Measurements from ENCODE around the gene GSTM4. TPM values are rescaled to one million over a fixed set of nuclear protein-coding genes. Genes with fewer than 3 reads are reported as not detected.
"Not testable (repeated sequence)": the region's sequence is repeated elsewhere in the genome, so short reads cannot be mapped to it uniquely, and the experiment has no call there.

Gene GSTM4
- total and polyA plus RNA-seq, 9 of the 15 experiments (the other 6 are each of a cell fraction or from before 2014, with no cell fraction given): 18.8 to 53.4 (median 38.8) TPM

DNA sequence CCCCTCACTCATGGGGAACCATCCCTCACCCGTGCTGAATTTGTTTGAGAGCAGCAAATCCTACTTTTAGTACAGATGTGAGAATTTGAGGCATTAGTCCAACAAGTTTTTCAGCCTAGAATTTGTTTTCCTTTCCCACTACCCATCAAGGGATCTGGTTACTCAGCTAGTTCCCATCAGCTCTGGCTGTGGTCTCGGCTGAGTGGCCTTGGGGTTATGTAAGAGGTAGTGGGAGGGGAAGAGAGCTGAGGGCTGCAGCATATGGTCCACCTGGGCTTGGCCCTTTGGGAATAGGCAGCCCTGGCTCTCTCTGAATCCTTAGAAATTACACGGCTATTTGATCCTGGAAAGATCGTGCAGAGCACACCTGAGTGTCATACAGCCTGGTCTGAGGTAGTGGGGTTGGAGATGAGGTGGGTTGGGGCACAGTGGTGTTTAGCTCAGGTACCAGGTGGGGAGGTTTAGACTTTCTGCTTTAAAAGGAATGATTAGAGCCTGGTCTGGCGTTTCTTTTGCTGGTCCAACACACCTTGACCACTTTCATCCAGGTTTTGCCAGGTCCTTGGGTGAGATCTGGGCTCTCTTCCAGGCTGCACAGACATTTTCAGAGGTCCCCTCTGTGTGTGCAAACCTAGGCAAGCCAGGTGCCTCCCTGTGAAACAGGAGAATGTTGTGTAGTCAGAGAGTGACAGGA, 4.2 kb downstream of the GSTM4 start (continued):
- no peak for TF ChIP-seq ZNF77 (CRISPR knock-in tag; IDR thresholded peaks at IDR 0.05)
- TF ChIP-seq NR2C1 (IDR thresholded peaks at IDR 0.05): no peak
- no peak for TF ChIP-seq NR2C1 (tag; IDR thresholded peaks at IDR 0.05)
- TF ChIP-seq RBM14 (IDR thresholded peaks at IDR 0.05; ENCODE audit: borderline replicate concordance, insufficient read depth, low read depth, low read length): no peak
- TF ChIP-seq NFE2 (IDR thresholded peaks at IDR 0.05; ENCODE audit: low read depth): no peak
- no peak for TF ChIP-seq NCOR1 (IDR thresholded peaks at IDR 0.05)
- TF ChIP-seq, protein P1, sequence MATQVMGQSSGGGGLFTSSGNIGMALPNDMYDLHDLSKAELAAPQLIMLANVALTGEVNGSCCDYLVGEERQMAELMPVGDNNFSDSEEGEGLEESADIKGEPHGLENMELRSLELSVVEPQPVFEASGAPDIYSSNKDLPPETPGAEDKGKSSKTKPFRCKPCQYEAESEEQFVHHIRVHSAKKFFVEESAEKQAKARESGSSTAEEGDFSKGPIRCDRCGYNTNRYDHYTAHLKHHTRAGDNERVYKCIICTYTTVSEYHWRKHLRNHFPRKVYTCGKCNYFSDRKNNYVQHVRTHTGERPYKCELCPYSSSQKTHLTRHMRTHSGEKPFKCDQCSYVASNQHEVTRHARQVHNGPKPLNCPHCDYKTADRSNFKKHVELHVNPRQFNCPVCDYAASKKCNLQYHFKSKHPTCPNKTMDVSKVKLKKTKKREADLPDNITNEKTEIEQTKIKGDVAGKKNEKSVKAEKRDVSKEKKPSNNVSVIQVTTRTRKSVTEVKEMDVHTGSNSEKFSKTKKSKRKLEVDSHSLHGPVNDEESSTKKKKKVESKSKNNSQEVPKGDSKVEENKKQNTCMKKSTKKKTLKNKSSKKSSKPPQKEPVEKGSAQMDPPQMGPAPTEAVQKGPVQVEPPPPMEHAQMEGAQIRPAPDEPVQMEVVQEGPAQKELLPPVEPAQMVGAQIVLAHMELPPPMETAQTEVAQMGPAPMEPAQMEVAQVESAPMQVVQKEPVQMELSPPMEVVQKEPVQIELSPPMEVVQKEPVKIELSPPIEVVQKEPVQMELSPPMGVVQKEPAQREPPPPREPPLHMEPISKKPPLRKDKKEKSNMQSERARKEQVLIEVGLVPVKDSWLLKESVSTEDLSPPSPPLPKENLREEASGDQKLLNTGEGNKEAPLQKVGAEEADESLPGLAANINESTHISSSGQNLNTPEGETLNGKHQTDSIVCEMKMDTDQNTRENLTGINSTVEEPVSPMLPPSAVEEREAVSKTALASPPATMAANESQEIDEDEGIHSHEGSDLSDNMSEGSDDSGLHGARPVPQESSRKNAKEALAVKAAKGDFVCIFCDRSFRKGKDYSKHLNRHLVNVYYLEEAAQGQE (IDR thresholded peaks at IDR 0.05; ENCODE audit: borderline replicate concordance): no peak
- TF ChIP-seq, protein P1 (CRISPR knock-in tag; IDR thresholded peaks at IDR 0.05; ENCODE audit: low read depth): no peak
- TF ChIP-seq, protein P2, sequence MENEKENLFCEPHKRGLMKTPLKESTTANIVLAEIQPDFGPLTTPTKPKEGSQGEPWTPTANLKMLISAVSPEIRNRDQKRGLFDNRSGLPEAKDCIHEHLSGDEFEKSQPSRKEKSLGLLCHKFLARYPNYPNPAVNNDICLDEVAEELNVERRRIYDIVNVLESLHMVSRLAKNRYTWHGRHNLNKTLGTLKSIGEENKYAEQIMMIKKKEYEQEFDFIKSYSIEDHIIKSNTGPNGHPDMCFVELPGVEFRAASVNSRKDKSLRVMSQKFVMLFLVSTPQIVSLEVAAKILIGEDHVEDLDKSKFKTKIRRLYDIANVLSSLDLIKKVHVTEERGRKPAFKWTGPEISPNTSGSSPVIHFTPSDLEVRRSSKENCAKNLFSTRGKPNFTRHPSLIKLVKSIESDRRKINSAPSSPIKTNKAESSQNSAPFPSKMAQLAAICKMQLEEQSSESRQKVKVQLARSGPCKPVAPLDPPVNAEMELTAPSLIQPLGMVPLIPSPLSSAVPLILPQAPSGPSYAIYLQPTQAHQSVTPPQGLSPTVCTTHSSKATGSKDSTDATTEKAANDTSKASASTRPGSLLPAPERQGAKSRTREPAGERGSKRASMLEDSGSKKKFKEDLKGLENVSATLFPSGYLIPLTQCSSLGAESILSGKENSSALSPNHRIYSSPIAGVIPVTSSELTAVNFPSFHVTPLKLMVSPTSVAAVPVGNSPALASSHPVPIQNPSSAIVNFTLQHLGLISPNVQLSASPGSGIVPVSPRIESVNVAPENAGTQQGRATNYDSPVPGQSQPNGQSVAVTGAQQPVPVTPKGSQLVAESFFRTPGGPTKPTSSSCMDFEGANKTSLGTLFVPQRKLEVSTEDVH (IDR thresholded peaks at IDR 0.05; ENCODE audit: low read depth, partially characterized antibody): no peak

DNA sequence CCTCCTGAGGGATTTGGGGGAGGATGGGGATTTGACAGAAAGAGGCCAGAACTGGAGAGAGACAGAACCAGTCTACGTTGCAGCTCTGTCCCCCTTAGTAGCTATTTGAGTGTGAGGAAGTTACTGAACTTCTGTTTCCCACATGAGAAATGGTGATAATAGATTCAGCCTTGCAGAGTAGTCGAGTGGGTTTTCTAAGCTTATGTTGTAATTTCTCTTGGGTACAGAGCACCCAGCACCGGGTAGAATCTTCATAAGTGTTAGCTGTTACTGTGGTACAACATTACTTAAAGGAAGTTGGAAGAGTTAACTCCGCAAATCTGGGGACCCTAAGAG, 4.8 kb downstream of the GSTM4 start:
- POLR2A ChIA-PET: interaction anchor here (2.7 kb wide), 1 partner anchor 10 kb away, joined by 10 read pairs; no protein-coding TSS in a partner anchor
- CTCF ChIA-PET (ENCODE audit: low intra/inter-chr PET ratio); intact Hi-C loops (cut with micrococcal nuclease): not testable (repeated sequence)

More for the DNA sequence above, 4.8 kb downstream of the GSTM4 start:
- Histone ChIP-seq H3K36me3 (ENCODE audit: control insufficient read depth, insufficient read depth, low read length) (peaks cover 14% of the 10 kb centered on the region; the same call in 2 of the 3 replicates), H3K4me1 (replicated peaks in 1 of 2; ENCODE audit: control insufficient read depth in 2 of 2, insufficient read depth in 2 of 2, low read length in 2 of 2) (peaks cover 0 to 17% of the 10 kb centered on the region in 2 experiments; a peak in 4 of 5 replicates)
- 32% methylated on average over 4 of the region's 4 CpGs for WGBS (ENCODE audit: insufficient coverage, low coverage, missing lambda C conversion rate)
- BruUV-seq (replicated peaks); H3K27me3 ChIP-seq (ENCODE audit: control insufficient read depth in 2 of 2, insufficient read depth in 2 of 2, low read length in 2 of 2); H3K9me3 ChIP-seq (replicated peaks; ENCODE audit: control insufficient read depth, insufficient read depth, low read depth, low read length); H3K9ac ChIP-seq (ENCODE audit: insufficient read depth in 1 of 2, low read depth in 2 of 2, low read length in 2 of 2); H3K9me1 ChIP-seq (ENCODE audit: control insufficient read depth, insufficient read depth, low read length); H2AFZ ChIP-seq (ENCODE audit: low read depth, low read length); H3K4me2 ChIP-seq (ENCODE audit: insufficient read depth, low read length); H4K20me1 ChIP-seq (replicated peaks; ENCODE audit: control insufficient read depth, insufficient read depth, low read length); FAIRE-seq; DNase-seq (ENCODE audit: extremely low read depth in 1 of 4, low spot score in 3 of 4); H3K4me3 ChIP-seq; H3K79me2 ChIP-seq (ENCODE audit: control insufficient read depth, insufficient read depth, low read length); H3K27ac ChIP-seq (ENCODE audit: extremely low read depth, low read depth, low read length); in situ Hi-C loops (cut with MboI); ATAC-seq: not testable (repeated sequence)

Measured in K562 (cell line).